ENCODE measurements around the gene THBS2. TPM values are rescaled to one million over a fixed set of nuclear protein-coding genes. Genes with fewer than 3 reads are reported as not detected.

THBS2 gene
- total and polyA plus RNA-seq, 2 donors (not counting 3 experiments of a cell fraction or from before 2014, with no cell fraction given): 0.08 TPM; not detected in 1

GRCh38 chr6:169246445-169246844 is 7.2 kb downstream of the THBS2 start:
- Histone ChIP-seq H3K79me2 (ENCODE audit: control insufficient read depth, insufficient read depth, low read length) (no peaks in the 10 kb centered on the region), H3K36me3 (ENCODE audit: control insufficient read depth in 2 of 2, extremely low read depth in 1 of 2, insufficient read depth in 2 of 2, low read length in 2 of 2) (no peaks in the 10 kb centered on the region), H3K9me3 (replicated peaks; ENCODE audit: control insufficient read depth, insufficient read depth, low read length) (no peaks in the 10 kb centered on the region), H3K4me3 (replicated peaks in 1 of 3; ENCODE audit: insufficient read depth in 1 of 3, low read depth in 1 of 3, low read length in 3 of 3) (no peak overlapping the region), H4K20me1 (replicated peaks; ENCODE audit: control insufficient read depth, extremely low read depth, insufficient read depth, low read length) (no peaks in the 10 kb centered on the region), H3K4me2 (ENCODE audit: insufficient read depth, low read length) (no peak overlapping the region), H3K4me1 (ENCODE audit: control insufficient read depth, extremely low read depth, insufficient read depth, low read length) (no peaks in the 10 kb centered on the region), H3K9me1 (replicated peaks; ENCODE audit: control insufficient read depth, extremely low read depth, insufficient read depth, low read length) (no peaks in the 10 kb centered on the region), H3K27ac (ENCODE audit: insufficient read depth, low read depth, low read length) (no peak overlapping the region), H2AFZ (ENCODE audit: low read depth, low read length) (no peak overlapping the region), H3K9ac (replicated peaks; ENCODE audit: extremely low read depth, insufficient read depth, low read length) (no peak overlapping the region), H3K27me3 (ENCODE audit: control insufficient read depth in 2 of 2, insufficient read depth in 2 of 2, low read length in 2 of 2) (no peaks in the 10 kb centered on the region)
- intact Hi-C loops (cut with micrococcal nuclease) (no loop called here), dilution Hi-C loops (cut with MboI; ENCODE audit: extremely low pct_ligation_motif_present, low sequenced_read_pairs) (no loop called here)
- ChIA-PET CTCF (no interaction called here), POLR2A (no interaction called here)
- no TSS peak for BruUV-seq (replicated peaks)
- DNase-seq (ENCODE audit: low read depth, low spot score) (no peak), FAIRE-seq (no peak)
- TF ChIP-seq EZH2 (IDR thresholded peaks at IDR 0.05; ENCODE audit: borderline replicate concordance, low read depth, low read length, severe bottlenecking) (no peak), POLR2AphosphoS5 (IDR thresholded peaks at IDR 0.05; ENCODE audit: insufficient read depth, low read depth, low read length) (no peak), GATA2 (IDR thresholded peaks at IDR 0.05; ENCODE audit: insufficient read depth, insufficient read length, low read depth, low read length) (no peak), FOS (IDR thresholded peaks at IDR 0.05; ENCODE audit: borderline replicate concordance, insufficient read depth, low read length) (no peak), CTCF (IDR thresholded peaks at IDR 0.05; ENCODE audit: extremely low read depth in 1 of 2, insufficient read depth in 1 of 2, low read depth in 1 of 2, low read length in 2 of 2) (no peak)
